Right lobe of liver (tissue), 4 donors: ENCODE results near the gene RAB14.

ENCODE experiments used
- POLR2A ChIP-seq: fragments of 450-650 bp; IDR thresholded peaks from one replicate; pipeline ENCODE4 v1.6.1; 2017; ENCODE audit warnings: antibody characterized with exemption, mild to moderate bottlenecking
- TF ChIP-seq, protein P1 (sequence below), 4 donors: fragments of 200-600 bp in 3 of 4; fragments of 450-650 bp in 1 of 4; IDR thresholded peaks; one replicate each; pipeline versions ENCODE4 v1.5.1 to v1.8.0; 2016 to 2022; ENCODE audit warnings: antibody characterized with exemption in 4 of 4, mild to moderate bottlenecking in 2 of 4
- donor health status: DM: no; HTN: no; CAD: no.
- donor health status: DM: no; HTN: no; CAD: no.
- donor health status: DM: no; HTN: yes; CAD: no.

DNA sequence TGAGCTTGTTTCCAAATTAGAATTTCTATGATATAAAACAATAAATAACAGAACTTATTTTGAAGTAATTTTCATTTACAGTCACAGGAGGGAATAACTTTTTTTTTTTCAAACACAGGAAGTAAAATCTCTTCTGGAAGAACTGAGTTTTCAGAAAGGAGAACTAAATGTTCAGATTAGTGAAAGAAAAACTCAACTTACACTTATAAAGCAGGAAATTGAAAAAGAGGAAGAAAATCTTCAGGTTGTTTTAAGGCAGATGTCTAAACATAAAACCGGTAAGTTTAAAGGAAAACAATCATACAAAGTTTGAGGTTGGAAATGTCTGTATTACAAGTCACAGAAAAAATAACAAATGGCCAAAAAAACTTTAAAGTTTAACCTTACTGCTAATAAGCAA lies 41.6 kb downstream of the RAB14 start:
- TF ChIP-seq POLR2A, result no peak
- TF ChIP-seq, protein P1, sequence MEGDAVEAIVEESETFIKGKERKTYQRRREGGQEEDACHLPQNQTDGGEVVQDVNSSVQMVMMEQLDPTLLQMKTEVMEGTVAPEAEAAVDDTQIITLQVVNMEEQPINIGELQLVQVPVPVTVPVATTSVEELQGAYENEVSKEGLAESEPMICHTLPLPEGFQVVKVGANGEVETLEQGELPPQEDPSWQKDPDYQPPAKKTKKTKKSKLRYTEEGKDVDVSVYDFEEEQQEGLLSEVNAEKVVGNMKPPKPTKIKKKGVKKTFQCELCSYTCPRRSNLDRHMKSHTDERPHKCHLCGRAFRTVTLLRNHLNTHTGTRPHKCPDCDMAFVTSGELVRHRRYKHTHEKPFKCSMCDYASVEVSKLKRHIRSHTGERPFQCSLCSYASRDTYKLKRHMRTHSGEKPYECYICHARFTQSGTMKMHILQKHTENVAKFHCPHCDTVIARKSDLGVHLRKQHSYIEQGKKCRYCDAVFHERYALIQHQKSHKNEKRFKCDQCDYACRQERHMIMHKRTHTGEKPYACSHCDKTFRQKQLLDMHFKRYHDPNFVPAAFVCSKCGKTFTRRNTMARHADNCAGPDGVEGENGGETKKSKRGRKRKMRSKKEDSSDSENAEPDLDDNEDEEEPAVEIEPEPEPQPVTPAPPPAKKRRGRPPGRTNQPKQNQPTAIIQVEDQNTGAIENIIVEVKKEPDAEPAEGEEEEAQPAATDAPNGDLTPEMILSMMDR (IDR thresholded peaks at IDR 0.05), result no peak
